ENCODE measurements around the gene SERPING1. TPM values are rescaled to one million over a fixed set of nuclear protein-coding genes. Genes with fewer than 3 reads are reported as not detected.

The SERPING1 gene
- total RNA-seq, 1 donor: 31.5 TPM

GRCh38 chr11:57658023-57658361 lies 60.5 kb downstream of the SERPING1 start:
- Histone ChIP-seq H4K20me1 (ENCODE audit: insufficient read depth, low read length) (no peaks in the 10 kb centered on the region), H3K4me2 (ENCODE audit: insufficient read depth, low read length) (peak overlapping the region; percentile 98), H3K27me3 (ENCODE audit: insufficient read depth, low read length) (no peaks in the 10 kb centered on the region), H3K27ac (ENCODE audit: low read depth, low read length) (peak overlapping the region; percentile 86), H2AFZ (ENCODE audit: low read length) (peak overlapping the region; percentile 84), H3K4me1 (ENCODE audit: insufficient read depth, low read length) (peaks cover 16% of the 10 kb centered on the region), H3K9me3 (ENCODE audit: low read depth, low read length) (no peaks in the 10 kb centered on the region), H3K79me2 (ENCODE audit: insufficient read depth, low read length) (peaks cover 29% of the 10 kb centered on the region), H3K4me3 (ENCODE audit: insufficient read depth, low read length) (peak overlapping the region; percentile 79), H3K36me3 (ENCODE audit: insufficient read depth, low read length) (peaks cover 30% of the 10 kb centered on the region)
- peak; percentile 18 for DNase-seq (ENCODE audit: insufficient read length, low spot score, missing footprints)
- no peak for TF ChIP-seq CTCF (IDR thresholded peaks at IDR 0.05; ENCODE audit: extremely low read depth, low read depth, low read length)

DNA sequence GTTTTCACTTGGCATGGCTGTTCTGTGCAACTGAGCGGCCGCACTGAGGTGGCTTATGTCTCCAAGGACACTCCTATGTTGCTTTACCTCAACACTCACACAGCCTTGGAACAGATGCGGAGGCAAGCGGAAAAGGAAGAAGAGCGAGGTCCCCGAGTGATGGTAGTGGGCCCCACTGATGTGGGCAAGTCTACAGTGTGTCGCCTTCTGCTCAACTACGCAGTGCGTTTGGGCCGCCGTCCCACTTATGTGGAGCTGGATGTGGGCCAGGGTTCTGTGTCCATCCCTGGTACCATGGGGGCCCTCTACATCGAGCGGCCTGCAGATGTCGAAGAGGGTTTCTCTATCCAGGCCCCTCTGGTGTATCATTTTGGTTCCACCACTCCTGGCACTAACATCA lies 62.2 kb downstream of the SERPING1 start:
- no peak for DNase-seq (ENCODE audit: insufficient read length, low spot score, missing footprints)
- peaks cover 14% of the 10 kb centered on the region for H3K4me1 ChIP-seq (ENCODE audit: insufficient read depth, low read length)
- no peak for TF ChIP-seq CTCF (IDR thresholded peaks at IDR 0.05; ENCODE audit: extremely low read depth, low read depth, low read length)
- no peaks in the 10 kb centered on the region for H3K9me3 ChIP-seq (ENCODE audit: low read depth, low read length)
- peaks cover 29% of the 10 kb centered on the region for H3K79me2 ChIP-seq (ENCODE audit: insufficient read depth, low read length)
- no peak overlapping the region for H2AFZ ChIP-seq (ENCODE audit: low read length)
- H3K4me3 ChIP-seq (ENCODE audit: insufficient read depth, low read length): no peak overlapping the region
- H4K20me1 ChIP-seq (ENCODE audit: insufficient read depth, low read length): no peaks in the 10 kb centered on the region
- H3K27me3 ChIP-seq (ENCODE audit: insufficient read depth, low read length): no peaks in the 10 kb centered on the region
- peaks cover 30% of the 10 kb centered on the region for H3K36me3 ChIP-seq (ENCODE audit: insufficient read depth, low read length)
- H3K4me2 ChIP-seq (ENCODE audit: insufficient read depth, low read length): no peak overlapping the region
- no peak overlapping the region for H3K27ac ChIP-seq (ENCODE audit: low read depth, low read length)

DNA sequence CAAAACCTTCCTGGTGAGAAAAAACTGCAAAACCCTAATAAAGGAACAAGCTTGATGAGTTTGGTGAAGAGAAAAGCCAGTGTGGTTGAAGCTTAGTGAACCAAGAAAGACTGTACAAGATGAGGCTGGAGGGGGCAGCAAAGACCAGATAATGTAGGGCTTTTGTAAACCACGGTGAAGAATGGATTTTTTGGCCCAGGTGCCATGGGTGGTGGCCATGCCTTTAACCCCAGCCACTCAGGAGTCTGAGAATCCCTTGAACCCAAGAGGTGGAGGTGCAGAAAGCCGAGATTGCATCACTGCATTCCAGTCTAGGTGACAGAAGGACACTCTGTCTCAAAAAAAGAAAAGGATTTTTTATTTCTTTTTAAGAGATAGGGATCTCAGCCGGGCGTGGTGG lies 65.4 kb downstream of the SERPING1 start:
- peak; percentile 18 for TF ChIP-seq CTCF (IDR thresholded peaks at IDR 0.05; ENCODE audit: extremely low read depth, low read depth, low read length)
- no peak overlapping the region for H3K4me3 ChIP-seq (ENCODE audit: insufficient read depth, low read length)
- H3K27ac ChIP-seq (ENCODE audit: low read depth, low read length): no peak overlapping the region
- no peak for DNase-seq (ENCODE audit: insufficient read length, low spot score, missing footprints)
- H3K9me3 ChIP-seq (ENCODE audit: low read depth, low read length): no peaks in the 10 kb centered on the region
- no peak overlapping the region for H3K4me2 ChIP-seq (ENCODE audit: insufficient read depth, low read length)
- H3K27me3 ChIP-seq (ENCODE audit: insufficient read depth, low read length): no peaks in the 10 kb centered on the region
- peaks cover 15% of the 10 kb centered on the region for H3K4me1 ChIP-seq (ENCODE audit: insufficient read depth, low read length)
- H2AFZ ChIP-seq (ENCODE audit: low read length): no peak overlapping the region
- peaks cover 30% of the 10 kb centered on the region for H3K36me3 ChIP-seq (ENCODE audit: insufficient read depth, low read length)
- H4K20me1 ChIP-seq (ENCODE audit: insufficient read depth, low read length): no peaks in the 10 kb centered on the region
- peaks cover 25% of the 10 kb centered on the region for H3K79me2 ChIP-seq (ENCODE audit: insufficient read depth, low read length)

DNA sequence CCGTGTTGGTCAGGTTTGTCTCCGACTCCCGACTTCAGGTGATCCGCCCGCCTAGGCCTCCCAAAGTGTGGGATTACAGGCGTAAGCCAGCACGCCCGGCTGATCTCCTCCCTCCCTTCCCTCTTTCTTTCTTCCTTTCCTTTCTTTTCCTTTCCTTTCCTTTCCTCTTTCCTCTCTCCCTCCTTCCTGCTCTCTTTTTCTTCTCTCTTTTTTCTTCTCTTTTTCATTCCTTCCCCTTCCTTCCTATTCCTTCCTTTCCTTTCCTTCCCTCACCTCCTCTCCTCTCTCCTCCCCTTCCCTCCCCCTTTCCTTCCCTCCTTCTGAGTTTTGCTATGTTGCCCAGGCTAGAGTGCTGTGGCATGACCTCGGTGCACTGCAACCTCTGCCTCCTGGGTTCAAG lies 66.5 kb downstream of the SERPING1 start:
- Histone ChIP-seq H3K27ac (ENCODE audit: low read depth, low read length) (no peak overlapping the region), H3K36me3 (ENCODE audit: insufficient read depth, low read length) (peaks cover 30% of the 10 kb centered on the region), H3K27me3 (ENCODE audit: insufficient read depth, low read length) (no peaks in the 10 kb centered on the region), H3K4me1 (ENCODE audit: insufficient read depth, low read length) (peaks cover 12% of the 10 kb centered on the region), H2AFZ (ENCODE audit: low read length) (no peak overlapping the region), H4K20me1 (ENCODE audit: insufficient read depth, low read length) (peaks cover 5% of the 10 kb centered on the region), H3K4me2 (ENCODE audit: insufficient read depth, low read length) (no peak overlapping the region), H3K79me2 (ENCODE audit: insufficient read depth, low read length) (peaks cover 25% of the 10 kb centered on the region), H3K4me3 (ENCODE audit: insufficient read depth, low read length) (no peak overlapping the region), H3K9me3 (ENCODE audit: low read depth, low read length) (no peaks in the 10 kb centered on the region)
- no peak for DNase-seq (ENCODE audit: insufficient read length, low spot score, missing footprints)
- no peak for TF ChIP-seq CTCF (IDR thresholded peaks at IDR 0.05; ENCODE audit: extremely low read depth, low read depth, low read length)

Small RNAs within 50 kb of the gene (small RNA-seq; reads per million reads assigned to genes)
- 3,740 reads per million, percentile 99 among the genes with 10 or more reads in this experiment for gene MIR130A

Other genes with a start within 250 kb of the SERPING1 start
- not detected in 2 replicates for gene PRG3, start 216.5 kb upstream of the SERPING1 start, total RNA-seq
- gene PRG2, start 207.0 kb upstream of the SERPING1 start, total RNA-seq: not detected in 2 replicates
- 51.4 and 61.0 TPM in 2 replicates for gene SLC43A3, start 170.6 kb upstream of the SERPING1 start, total RNA-seq
- 0.29 and 0.36 TPM in 2 replicates for gene RTN4RL2, start 137.2 kb upstream of the SERPING1 start, total RNA-seq
- 18.5 and 28.0 TPM in 2 replicates for gene SLC43A1, start 82.0 kb upstream of the SERPING1 start, total RNA-seq
- 22.1 and 25.7 TPM in 2 replicates for gene TIMM10, start 66.9 kb upstream of the SERPING1 start, total RNA-seq
- gene SMTNL1, start 60.1 kb upstream of the SERPING1 start, total RNA-seq: not detected in 2 replicates
- 61.3 and 65.9 TPM in 2 replicates for gene UBE2L6, start 30.0 kb upstream of the SERPING1 start, total RNA-seq
- gene YPEL4, start 52.2 kb downstream of the SERPING1 start, total RNA-seq: 0.59 and 0.72 TPM in 2 replicates
- 15.2 and 15.6 TPM in 2 replicates for gene CLP1, start 60.1 kb downstream of the SERPING1 start, total RNA-seq
- 48.3 and 48.9 TPM in 2 replicates for gene ZDHHC5, start 70.4 kb downstream of the SERPING1 start, total RNA-seq
- 13.4 and 13.6 TPM in 2 replicates for gene MED19, start 114.5 kb downstream of the SERPING1 start, total RNA-seq
- gene TMX2, start 114.9 kb downstream of the SERPING1 start, total RNA-seq: 41.3 and 47.8 TPM in 2 replicates
- 58.9 and 68.8 TPM in 2 replicates for gene SELENOH, start 143.8 kb downstream of the SERPING1 start, total RNA-seq
- gene BTBD18, start 154.1 kb downstream of the SERPING1 start, total RNA-seq: not detected in 2 replicates
- 126 and 140 TPM in 2 replicates for gene CTNND1, start 164.1 kb downstream of the SERPING1 start, total RNA-seq